Effector CD4-positive, alpha-beta T cell (primary cell): ENCODE data around the gene GATC.
"Not testable (repeated sequence)": the region's sequence is repeated elsewhere in the genome, so short reads cannot be mapped to it uniquely, and the experiment has no call there.

Experiments
- DNase-seq: peaks from one replicate; pipeline ENCODE4 v3.0.0-alpha.2; 2020

Gene GATC

DNA sequence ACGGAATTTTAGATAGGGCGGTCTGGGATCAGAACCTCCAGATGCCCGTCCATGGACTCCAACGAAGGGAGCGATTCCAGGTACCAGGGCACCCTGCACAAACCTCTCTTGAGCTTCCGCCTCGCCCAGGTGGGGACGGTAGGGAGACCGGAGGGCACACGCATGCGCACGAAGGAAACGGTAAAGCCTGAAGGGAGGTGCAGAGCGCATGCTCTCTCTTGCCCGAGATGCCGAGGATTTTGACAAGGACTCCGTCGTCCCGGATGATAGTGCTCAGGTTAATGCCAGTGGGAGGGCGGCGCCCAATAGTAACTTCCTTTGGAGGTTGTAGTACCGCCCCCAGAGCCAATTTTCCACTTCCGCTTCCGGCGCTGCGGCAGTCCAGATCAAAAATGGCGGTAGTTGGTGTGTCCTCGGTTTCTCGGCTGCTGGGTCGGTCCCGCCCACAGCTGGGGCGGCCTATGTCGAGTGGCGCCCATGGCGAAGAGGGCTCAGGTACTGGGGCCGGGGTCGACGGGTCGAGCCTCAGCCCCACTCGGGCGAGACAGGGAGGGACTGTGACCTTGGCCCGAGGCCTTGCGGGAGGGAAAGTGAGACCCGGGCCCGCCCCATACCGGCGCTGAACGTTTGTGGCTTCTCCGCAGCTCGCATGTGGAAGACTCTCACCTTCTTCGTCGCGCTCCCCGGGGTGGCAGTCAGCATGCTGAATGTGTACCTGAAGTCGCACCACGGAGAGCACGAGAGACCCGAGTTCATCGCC is 8.3 kb upstream of the GATC start, which contains the start of gene COX6A1:
COX6A1 (plus strand) TSS at position 379 of the 760 bp plus-strand sequence; CDS start at position 393, 14 bp downstream.
- peak; percentile 95 for DNase-seq

DNA sequence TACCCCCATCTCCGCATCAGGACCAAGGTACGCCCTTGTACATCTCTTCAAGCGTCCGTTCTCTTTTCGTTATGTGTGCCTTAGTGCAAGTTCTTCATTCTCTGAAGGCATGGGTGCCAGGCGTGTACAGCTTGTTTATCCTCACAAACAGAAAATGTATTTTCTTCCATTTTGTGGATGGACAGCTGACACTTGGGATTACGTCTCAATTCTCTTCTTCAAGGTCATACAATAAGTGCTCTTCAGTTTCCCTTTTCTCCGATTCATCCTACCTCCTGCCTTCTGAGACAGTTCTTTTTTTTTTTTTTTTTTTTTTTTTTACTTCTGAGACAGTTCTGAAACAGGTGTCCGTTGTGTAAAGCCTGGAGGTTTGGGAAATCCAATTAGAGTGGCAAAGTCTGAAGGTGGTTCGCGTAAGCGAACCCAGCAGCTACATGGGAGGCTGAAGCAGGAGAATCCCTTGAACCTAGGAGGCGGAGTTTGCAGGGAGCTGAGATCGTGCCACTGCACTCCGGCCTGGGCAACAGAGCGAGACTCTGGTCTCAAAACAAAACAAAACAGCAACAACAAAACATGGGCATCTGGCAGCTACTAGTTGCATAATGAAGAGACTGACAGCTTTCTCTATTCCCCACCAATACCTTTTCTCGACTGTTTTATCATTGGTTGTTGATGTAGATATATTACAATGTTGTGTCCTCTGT is 7.6 kb upstream of the GATC start:
- no peak for DNase-seq

DNA sequence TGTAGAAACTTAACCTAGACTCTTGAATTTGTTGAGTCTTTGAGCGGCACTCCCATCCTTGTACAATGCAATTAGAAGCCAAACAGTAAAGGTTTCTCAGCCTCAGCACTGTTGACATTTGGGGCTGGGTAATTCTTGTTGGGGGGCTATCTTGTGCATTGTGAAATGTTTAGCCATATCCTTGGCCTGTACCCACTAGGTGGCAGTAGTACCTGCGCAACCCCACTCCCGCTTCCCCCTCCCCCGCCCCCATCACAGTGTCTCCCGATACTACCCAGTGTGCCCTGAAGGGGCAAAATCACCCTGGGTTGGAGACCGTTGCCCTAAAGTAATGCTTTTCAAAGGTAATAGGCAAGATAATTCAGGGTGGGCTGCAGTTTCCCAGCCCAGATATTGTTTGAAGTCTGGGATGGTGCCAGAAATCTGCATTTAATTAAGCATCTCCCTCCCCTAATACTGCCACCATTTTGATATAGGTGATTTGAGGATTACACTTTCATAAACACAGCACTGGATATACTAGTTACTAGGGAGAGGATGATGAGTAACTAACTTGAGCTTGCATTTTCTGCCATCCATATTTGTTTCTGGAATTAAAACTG is 6.5 kb upstream of the GATC start:
- peak; percentile 73 for DNase-seq

DNA sequence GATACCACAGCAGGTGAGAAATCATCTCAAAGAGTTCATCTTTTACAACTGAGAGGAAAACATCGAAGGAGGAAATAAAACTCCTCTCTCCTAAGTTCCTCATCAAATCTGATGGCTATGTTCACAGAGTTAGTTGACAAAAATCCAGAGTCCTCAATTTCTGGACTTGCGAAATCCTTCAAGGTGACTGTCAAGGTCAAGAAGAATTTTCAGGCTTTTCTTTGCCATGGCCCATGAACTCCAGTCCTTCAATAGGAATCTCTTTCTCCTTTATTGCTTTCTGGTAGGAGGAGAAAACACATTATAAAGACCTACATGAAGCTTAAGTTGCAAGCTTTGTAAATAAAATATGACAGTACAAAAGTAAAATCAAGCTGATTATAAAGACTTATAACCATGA is 1.6 kb upstream of the GATC start:
- DNase-seq, result no peak

DNA sequence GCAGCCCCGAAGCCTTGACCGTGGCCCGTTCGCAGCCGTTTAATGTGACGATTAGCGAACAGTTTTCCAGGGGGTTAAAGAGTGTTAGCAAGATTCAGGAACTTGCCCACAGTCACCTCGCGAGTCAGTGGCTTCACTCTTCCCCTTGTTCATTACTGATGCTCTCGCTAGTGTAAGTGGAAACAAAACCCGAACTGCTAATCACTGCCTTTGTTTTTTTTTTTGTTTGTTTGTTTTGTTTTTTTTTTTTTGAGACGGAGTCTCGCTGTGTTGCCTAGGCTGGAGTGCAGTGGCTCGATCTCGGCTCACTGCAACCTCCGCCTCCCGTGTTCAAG is 567 bp downstream of the GATC start:
- not testable (repeated sequence) for DNase-seq

DNA sequence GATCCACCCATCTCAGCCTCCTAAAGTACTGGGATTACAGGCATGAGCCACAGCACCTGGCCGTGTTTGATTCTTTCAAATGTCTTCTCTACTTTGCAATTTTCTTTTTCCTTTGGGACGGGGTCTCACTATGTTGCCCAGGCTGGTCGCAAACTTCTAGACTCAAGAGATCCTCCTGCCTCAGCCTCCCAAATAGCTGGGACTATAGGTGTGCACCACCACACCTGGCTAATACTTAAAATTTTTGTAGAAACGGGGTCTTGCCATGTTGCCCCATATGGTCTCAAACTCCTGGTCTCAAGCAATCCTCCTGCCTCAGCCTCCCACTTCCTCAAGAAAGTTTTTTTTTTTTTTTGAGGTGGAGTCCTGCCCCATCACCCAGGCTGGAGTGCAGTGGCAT is 1.7 kb downstream of the GATC start:
- DNase-seq, result no peak

DNA sequence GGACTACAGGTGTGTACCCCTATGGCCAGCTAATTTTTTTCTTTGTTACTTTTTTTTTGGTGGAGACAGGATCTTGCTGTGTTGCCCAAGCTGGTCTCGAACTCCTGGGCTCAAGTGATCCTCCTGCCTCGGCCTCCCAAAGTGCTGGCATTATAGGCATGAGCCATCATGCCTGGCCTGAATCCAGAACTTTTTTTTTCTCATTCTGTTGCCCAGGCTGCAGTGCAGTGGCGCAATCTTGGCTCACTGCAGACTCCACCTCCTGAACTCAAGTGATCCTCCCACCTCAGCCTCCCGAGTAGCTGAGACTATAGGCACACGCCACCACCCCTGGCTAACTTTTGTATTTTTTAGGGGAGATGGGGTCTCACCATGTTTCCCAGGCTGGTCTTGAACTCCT is 6.3 kb downstream of the GATC start:
- DNase-seq, result not testable (repeated sequence)

DNA sequence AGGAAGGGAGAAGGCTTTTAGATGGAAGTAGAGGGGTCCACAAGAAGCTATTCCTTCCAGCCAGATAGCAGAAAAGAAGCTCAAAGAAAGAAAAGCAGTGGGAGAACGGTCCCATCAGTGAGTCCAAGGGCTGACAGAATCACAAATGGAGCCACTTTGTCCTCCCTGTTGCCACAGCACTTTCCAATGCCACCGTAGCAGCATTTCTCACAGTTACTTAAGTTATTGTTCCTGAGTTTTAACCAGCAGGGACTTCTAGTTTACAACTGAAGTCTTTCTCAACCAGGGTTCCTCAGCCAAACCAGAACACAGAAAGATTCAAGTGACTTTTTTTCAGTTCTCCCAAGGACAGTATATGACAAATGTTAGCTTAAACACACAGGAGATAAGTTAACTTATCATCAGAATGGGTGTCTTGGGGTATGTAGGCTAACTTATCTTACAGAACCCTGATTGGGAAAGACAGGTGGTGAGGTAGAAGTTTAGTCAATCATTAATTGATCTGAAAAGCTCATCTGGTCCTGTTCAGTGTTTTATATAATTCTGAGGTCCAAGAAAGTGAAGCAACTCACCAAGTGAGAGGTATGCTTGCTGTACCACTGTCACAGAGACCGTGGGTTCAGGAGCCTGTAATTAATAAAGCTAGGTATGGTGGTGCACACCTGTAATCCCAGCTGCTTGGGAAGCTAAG is 7.0 kb downstream of the GATC start:
- no peak for DNase-seq

DNA sequence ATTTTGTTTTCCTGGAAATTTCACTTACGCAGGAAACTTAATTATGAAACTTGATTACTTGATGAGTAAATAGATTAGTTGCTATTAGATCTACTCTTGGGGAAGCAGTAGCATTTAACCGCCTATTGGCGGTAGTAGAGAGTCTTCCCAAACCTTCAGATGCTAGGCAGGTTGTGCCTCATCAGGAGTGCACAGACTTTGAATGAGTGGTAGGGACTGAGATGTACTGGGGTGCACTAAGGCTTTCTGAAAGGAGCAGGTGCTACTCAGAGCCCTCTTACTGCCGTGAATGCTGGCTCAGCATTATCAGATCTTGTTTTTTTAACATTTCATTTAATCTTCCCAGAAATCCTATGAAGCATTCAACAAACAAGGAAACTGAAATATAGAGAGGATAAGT is 7.7 kb downstream of the GATC start:
- DNase-seq, result no peak

DNA sequence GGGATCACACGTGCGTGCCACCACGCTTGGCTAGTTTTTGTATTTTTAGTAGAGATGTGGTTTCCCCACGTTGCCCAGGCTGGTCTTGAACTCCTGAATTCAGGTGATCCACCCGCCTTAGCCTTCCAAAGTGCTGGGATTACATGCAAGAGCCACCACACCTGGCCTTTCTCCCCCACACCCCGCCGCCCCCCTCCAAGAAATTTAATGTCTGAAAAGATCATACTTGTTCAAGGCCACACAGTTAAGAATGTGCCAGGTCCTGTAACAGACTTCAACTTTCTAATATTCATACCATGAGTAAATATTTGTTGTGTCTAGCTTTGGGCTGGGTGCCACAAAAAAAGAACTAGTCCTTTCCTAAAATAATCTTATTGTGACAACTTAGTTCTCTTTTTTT is 9.1 kb downstream of the GATC start:
- DNase-seq, result no peak

DNA sequence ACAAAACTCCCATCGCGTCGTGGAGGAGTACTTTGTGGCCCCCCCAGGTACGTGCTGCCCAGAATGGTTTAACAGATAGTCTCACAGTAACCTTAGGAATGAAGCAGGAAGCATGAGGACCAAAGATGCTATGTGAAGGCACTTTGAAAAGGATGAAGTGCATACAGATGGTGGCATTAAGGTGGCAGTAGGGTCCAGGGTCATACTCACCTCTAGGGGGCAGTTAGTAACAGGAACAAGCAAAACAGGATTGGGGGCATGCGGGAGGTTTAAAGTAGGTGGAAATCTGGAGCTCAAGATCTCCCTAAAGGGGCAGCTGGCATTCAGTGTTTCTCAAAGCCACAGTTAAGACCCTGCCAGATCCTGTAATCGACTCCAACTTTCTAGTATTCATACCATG is 10.9 kb downstream of the GATC start:
- DNase-seq, result no peak

DNA sequence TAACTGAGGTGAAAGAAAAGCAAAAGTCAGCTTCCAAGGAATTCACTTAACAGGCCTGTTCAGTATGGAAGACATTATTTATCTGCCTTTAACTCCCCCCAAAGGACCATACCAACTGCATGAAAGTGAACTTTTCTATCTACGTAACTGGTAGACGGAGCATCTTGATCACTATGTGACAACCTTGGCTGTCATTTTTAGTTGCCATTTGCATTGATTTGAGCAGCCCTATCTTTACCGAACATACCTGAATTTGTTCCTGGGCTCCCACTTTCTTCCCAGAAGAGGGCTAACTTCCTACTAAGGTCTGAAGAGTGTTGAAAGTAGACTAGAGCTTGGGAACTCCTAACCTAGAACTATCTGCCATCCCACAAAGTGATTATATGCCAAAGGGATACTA is 13.9 kb downstream of the GATC start:
- no peak for DNase-seq

DNA sequence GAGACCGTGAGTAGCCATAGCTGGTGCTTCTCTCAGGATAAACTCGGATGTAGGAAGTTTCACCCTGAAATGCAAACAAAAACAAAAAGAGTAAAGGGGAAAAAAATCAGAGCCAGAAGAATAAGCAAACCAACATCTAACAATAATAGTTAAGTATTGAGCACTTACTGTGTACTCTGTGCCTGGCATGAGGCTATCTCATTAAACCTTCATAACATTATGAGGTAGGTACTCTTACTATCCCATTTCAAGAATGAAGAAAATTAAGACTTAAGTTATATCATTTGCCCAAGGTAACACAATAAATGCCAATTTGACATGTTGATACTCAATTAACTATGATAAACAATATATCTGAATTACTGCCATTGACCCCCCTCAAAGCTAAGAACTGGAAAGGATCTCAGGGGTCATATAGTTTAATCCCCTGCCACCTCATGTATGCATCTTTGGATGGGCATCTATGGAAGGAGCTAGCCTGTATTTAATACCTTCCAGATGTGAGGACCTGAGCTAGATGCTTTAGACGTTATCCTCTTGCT is 15.9 kb downstream of the GATC start:
- DNase-seq, result no peak

DNA sequence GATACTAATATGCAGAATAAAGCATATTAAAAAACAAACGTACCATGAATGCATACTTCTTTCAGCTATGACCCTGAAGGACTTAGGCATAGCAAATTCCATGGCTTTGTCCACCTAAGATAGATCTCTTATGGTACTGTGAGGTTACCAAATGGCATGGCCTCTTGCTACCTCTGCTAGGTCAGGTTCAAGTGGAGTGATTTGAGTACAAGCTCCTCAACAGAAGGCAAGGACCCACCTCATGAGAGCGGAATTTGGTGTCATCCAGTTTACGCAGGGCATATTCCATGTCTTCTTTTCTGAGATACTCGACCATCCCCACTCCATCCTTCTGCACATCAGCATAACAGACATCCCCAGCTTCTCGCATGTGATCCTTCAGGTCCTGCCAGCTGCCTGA is 17.5 kb downstream of the GATC start:
- DNase-seq, result no peak

DNA sequence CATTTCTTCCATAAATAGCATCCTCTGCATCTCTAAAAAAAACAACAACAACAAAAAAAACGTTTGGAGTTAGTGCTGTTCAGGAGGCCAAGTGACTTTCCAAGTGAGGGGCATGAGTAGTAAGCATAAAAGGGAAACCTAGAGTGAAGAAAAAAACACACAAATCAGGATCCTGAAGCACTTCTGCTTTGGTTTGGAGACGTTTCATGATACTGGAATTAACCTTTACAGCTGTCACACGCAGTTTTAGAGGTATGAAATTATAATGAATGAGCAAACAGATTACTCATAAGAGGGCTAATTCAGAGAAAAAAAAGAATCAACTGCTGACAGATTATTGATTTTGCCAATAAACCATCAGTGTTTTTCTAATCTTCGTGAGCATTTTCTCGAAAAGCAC is 19.5 kb downstream of the GATC start:
- DNase-seq, result no peak

DNA sequence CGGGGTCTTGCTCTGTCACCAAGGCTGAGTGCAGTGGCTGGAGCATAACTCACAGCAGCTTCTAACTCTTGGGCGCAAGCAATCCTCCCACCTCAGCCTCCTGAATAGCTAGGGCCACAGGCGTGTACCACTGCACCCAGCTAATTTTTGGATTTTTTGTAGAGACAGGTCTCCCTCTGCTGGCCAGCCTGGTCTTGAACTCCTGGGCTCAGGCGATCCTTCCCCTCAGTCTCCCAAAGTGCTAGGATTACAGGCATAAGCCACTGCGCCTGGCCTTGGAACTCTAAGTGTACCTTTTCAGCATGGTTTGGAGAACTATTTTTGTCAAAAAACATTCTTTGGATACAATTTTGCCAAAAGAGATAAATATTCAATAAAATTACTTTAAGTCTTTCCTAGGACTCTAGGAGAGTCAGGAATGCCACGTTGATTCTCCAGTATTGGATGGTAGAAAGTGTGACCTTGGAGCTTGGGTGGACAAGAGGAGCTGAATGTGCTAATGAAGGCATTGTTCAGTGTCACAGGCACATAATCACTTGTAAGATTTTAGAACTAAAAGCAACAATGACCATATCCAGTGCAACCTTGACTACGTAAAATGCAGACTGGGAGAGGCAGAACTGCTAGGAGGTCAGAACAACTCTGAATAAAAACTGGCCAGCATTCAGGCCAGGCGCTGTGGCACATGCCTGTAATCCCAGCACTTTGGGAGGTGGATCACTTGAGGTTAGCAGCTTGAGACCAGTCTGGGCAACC is 20.5 kb downstream of the GATC start:
- DNase-seq, result no peak

DNA sequence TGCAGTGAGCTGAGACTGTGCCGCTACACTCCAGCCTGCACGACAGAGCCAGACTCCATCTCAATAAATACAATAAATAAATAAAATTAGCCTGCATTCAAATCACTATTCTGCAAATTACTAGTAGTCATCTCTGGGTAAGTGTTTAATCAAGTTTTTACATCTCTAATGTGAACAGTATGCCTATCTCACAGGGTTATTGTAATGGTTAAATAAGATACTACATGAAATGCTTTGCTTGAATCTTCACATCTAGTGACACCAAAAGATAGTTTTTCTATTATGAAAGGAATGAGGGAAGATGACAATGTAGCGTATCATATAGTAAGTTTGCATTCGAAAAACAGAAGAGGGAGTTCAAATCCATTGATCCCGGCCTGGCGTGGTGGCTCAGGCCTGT is 21.2 kb downstream of the GATC start:
- no peak for DNase-seq

DNA sequence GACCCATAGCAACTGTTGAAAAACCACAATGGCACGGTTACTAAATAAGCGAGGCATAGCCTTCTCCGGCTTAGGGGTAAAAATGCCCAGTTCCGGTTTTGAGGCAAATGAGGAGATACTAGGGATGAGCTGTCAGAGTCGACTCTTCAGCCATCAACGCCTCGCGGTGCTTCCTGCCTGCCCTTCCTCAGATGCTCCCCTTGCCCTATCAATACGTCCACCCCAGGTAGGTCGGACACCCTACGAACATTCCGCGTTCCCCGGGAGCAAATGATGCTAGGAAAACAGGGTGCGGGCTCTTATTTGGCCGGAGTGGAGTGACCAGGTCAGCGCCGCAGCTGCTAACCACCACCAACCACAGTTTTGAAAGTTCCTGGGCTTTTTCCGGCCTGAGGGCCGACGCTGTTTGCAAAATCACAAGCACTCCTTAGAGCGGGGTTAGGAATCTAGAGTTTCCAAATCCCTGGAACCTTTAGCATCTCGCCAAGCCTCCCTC is 22.1 kb downstream of the GATC start:
- DNase-seq, result no peak

DNA sequence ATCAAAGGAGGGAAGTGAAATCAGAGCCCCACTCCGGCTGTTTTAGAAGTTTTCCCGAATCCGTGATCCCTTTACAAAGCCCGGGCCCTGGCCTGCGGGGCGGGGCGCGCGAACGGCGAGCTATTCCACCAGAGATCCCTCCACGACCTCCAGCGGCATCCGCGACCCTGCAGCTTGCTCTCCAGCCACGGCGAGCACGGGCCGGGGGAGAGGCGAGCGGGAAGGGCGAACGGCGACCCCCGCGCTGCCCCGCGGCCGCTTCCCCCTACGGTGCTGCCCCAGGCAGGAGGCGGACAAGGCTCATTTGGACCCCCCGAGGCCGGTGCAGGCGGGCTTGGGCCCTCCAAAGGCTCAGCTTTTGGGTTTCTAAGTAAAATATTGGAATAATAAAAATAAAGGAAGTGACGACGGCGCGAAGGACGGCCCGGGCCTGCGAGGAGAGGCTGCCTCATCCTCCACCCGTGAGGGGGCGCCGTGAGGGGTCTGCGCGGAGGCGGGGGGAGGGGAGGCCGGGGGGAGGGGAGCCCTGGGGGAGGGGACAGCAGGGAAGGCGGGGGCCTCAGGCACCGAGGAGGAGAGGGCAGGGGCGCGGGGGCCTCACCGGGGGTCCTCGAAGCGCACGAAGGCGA is 22.7 kb downstream of the GATC start:
- no peak for DNase-seq

DNA sequence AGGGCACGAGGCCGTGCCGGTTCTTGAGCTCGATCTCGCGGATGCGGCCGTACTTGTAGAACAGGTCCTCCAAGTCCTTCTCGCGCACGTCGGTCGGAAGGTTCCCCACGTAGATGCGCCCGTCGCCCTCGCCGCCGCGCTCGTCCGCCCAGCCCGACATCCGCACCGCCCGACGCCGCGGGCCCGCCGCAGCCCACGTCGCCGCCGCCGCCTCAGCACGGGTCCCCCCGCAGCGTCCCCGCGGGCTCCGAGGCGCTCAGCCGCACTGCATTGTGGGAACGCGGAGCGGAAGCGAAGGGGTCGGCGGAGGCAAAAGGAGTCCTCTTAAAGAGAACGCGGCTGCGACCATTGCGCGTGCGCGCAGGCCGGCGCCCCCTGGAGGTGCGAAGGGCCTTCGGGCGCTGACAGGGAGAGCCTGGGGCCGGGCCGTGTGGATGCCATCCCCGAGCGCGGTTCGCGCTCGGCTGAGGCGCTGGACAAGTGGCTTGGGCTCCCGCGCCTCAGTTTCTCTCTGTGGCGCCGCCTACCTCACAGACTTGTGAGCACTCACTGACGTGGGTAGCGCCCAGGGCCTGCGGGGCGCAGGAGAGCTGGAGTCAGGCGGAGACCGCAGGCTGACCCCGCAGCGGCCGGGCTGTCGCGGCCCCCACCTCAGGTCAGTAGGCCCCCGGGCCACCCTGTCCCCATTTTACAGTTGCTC is 23.4 kb downstream of the GATC start, which contains the start of gene SRSF9:
SRSF9 (minus strand) TSS at position 299 of the 700 bp plus-strand sequence; CDS start at position 160, 139 bp downstream.
- peak; percentile 97 for DNase-seq
